H1 (cell line): ENCODE results near the gene EPHA2. TPM values are rescaled to one million over a fixed set of nuclear protein-coding genes. Genes with fewer than 3 reads are reported as not detected.

ENCODE experiments used
- NANOG ChIP-seq: IDR thresholded peaks from 2 replicates; pipeline ENCODE4 v1.6.1; 2011; ENCODE audit warnings: low read length, low read depth, mild to moderate bottlenecking, inconsistent platforms; ENCODE audit not compliant: insufficient read depth, poor library complexity, severe bottlenecking
- polyA plus RNA-seq, 7 experiments: library from polyadenylated mRNA; depleted of rRNA in 3 of 7; stranded (reverse) in 5 of 7; unstranded in 2 of 7; fragments of >200 nt in 5 of 7; fragments of 200-250 nt in 2 of 7; gene quantifications; 1 replicate in 5 of 7; 2 replicates in 1 of 7; 4 replicates in 1 of 7; pipeline versions ENCODE4 v1.2.1 to v1.2.3, GENCODE V29; 2011 to 2013; ENCODE audit warnings: missing spikeins in 2 of 7, mixed read lengths in 2 of 7
- total RNA-seq: library from RNA; stranded (reverse); fragmentation: NEBNext Ultra II Directional; extraction: Animal tissue kit (Norgen Biotek cat#: 25700); gene quantifications from 2 replicates; pipeline ENCODE4 v1.2.1, GENCODE V29; 2021

The EPHA2 gene
- total and polyA plus RNA-seq, 2 of the 8 experiments (the other 6 are each of a cell fraction or from before 2014, with no cell fraction given), result 26.8 to 33.6 TPM

GRCh38 chr1:16127676-16128337, 28.1 kb downstream of the EPHA2 start (continued):
- no peak for TF ChIP-seq NANOG
- TF ChIP-seq, all 59 proteins: peak for 0
